Hepatocyte (in vitro differentiated cells): ENCODE results near the gene DBP. TPM values are rescaled to one million over a fixed set of nuclear protein-coding genes. Genes with fewer than 3 reads are reported as not detected.

Source experiments
- DNase-seq: peaks from one replicate; pipeline ENCODE4 v3.0.0-alpha.2; 2016; ENCODE audit warnings: low spot score
- H2AFZ ChIP-seq: fragments of 200-600 bp; sonication (generic); 2 replicates; pipeline ENCODE4 v1.6.0; 2016; ENCODE audit warnings: antibody characterized with exemption, mild to moderate bottlenecking
- H3K27ac ChIP-seq: fragments of 200-600 bp; sonication (generic); 2 replicates; pipeline ENCODE4 v1.5.1; 2016; ENCODE audit warnings: mild to moderate bottlenecking
- H3K27me3 ChIP-seq: fragments of 200-600 bp; sonication (generic); 2 replicates; pipeline ENCODE4 v1.6.1; 2016
- H3K36me3 ChIP-seq: fragments of 200-600 bp; sonication (generic); replicated peaks from 2 replicates; pipeline ENCODE4 v1.5.1; 2016; ENCODE audit warnings: low read depth; ENCODE audit not compliant: insufficient read depth
- H3K4me1 ChIP-seq: fragments of 200-600 bp; sonication (generic); 2 replicates; pipeline ENCODE4 v1.5.1; 2016; ENCODE audit warnings: mild to moderate bottlenecking, moderate library complexity; ENCODE audit not compliant: insufficient read depth
- H3K4me2 ChIP-seq: fragments of 200-600 bp; sonication (generic); 2 replicates; pipeline ENCODE4 v1.6.0; 2016
- H3K4me3 ChIP-seq: fragments of 200-600 bp; sonication (generic); 2 replicates; pipeline ENCODE4 v1.5.1; 2016; ENCODE audit warnings: mild to moderate bottlenecking
- H3K79me2 ChIP-seq: fragments of 200-600 bp; sonication (generic); 2 replicates; pipeline ENCODE4 v1.6.0; 2017; ENCODE audit warnings: mild to moderate bottlenecking
- H3K9me2 ChIP-seq: fragments of 200-600 bp; sonication (generic); replicated peaks from 2 replicates; pipeline ENCODE4 v1.6.0; 2017; ENCODE audit warnings: mild to moderate bottlenecking; ENCODE audit not compliant: insufficient read depth
- H3K9me3 ChIP-seq: fragments of 200-600 bp; sonication (generic); 2 replicates; pipeline ENCODE4 v1.5.1; 2016; ENCODE audit warnings: low read depth, mild to moderate bottlenecking
- H4K20me1 ChIP-seq: fragments of 200-600 bp; sonication (generic); 2 replicates; pipeline ENCODE4 v1.6.0; 2016; ENCODE audit warnings: mild to moderate bottlenecking; ENCODE audit not compliant: insufficient read depth, poor library complexity, severe bottlenecking
- CTCF ChIP-seq: fragments of 200-600 bp; sonication (generic); IDR thresholded peaks from 2 replicates; pipeline ENCODE4 v1.5.1; 2016; ENCODE audit warnings: antibody characterized with exemption, mild to moderate bottlenecking; ENCODE audit not compliant: poor library complexity
- EZH2 ChIP-seq: fragments of 200-600 bp; sonication (generic); IDR thresholded peaks from 2 replicates; pipeline ENCODE4 v1.6.1; 2016; ENCODE audit warnings: antibody characterized with exemption, mild to moderate bottlenecking, borderline replicate concordance
- EZH2phosphoT487 ChIP-seq: fragments of 200-600 bp; sonication (generic); IDR thresholded peaks from one replicate; pipeline ENCODE4 v1.6.1; 2018; ENCODE audit warnings: antibody characterized with exemption, mild to moderate bottlenecking, low read depth, moderate library complexity; ENCODE audit not compliant: unreplicated experiment, severe bottlenecking
- WGBS: methylation state at CpG from one replicate; pipeline ENCODE4 v1.1.6; 2016; ENCODE audit warnings: low lambda C conversion rate; ENCODE audit errors: missing lambda C conversion rate; 5-methylcytosine and 5-hydroxymethylcytosine counted together
- polyA plus RNA-seq: library from polyadenylated mRNA; unstranded; fragments of >200 nt; fragmentation: Nextera tagmentation; extraction: Ambion mirVana; gene quantifications from 2 replicates; pipeline ENCODE4 v1.2.1, GENCODE V29; 2016
- total RNA-seq: library from RNA; depleted of rRNA; stranded (reverse); fragments of >200 nt; gene quantifications from 2 replicates; pipeline ENCODE4 v1.2.3, GENCODE V29; 2014

The DBP gene
- total and polyA plus RNA-seq, 2 experiments from 2014 or later = 5.4 to 11.8 TPM

- TF ChIP-seq EZH2 = no peak
- no peak for TF ChIP-seq EZH2phosphoT487
- no peak for TF ChIP-seq CTCF
Observed at GRCh38 chr19:48595171-48595570, 42.0 kb downstream of the DBP start.

GRCh38 chr19:48591021-48591420, 46.2 kb downstream of the DBP start:
- Histone ChIP-seq H3K79me2 (no peaks in the 10 kb centered on the region), H3K9me2 (no peaks in the 10 kb centered on the region), H3K4me2 (no peak overlapping the region), H2AFZ (no peak overlapping the region), H3K4me3 (no peak overlapping the region), H4K20me1 (no peaks in the 10 kb centered on the region), H3K27me3 (no peaks in the 10 kb centered on the region), H3K27ac (no peak overlapping the region), H3K36me3 (no peaks in the 10 kb centered on the region), H3K4me1 (no peaks in the 10 kb centered on the region), H3K9me3 (no peaks in the 10 kb centered on the region)
- DNase-seq = no peak
- WGBS = 82% methylated on average over 5 of the region's 5 CpGs
- TF ChIP-seq CTCF = no peak
- no peak for TF ChIP-seq EZH2
- TF ChIP-seq EZH2phosphoT487 = no peak

More at GRCh38 chr19:48595171-48595570, 42.0 kb downstream of the DBP start:
- Histone ChIP-seq H3K4me2 (no peak overlapping the region), H3K79me2 (no peaks in the 10 kb centered on the region), H3K9me2 (no peaks in the 10 kb centered on the region), H3K9me3 (no peaks in the 10 kb centered on the region), H3K36me3 (no peaks in the 10 kb centered on the region), H2AFZ (no peak overlapping the region), H3K4me3 (no peak overlapping the region), H3K4me1 (no peaks in the 10 kb centered on the region), H3K27ac (no peak overlapping the region), H3K27me3 (no peaks in the 10 kb centered on the region), H4K20me1 (no peaks in the 10 kb centered on the region)
- no peak for DNase-seq
- WGBS = 89% methylated on average over 9 of the region's 9 CpGs

GRCh38 chr19:48588670-48589401, 48.3 kb downstream of the DBP start:
- 15% methylated on average over 14 of the region's 36 CpGs for WGBS
- H3K27ac ChIP-seq = no peak overlapping the region
- H3K36me3 ChIP-seq = no peaks in the 10 kb centered on the region
- H3K4me3 ChIP-seq = no peak overlapping the region
- DNase-seq = peak; percentile 96
- no peaks in the 10 kb centered on the region for H3K79me2 ChIP-seq
- H4K20me1 ChIP-seq = no peaks in the 10 kb centered on the region
- no peaks in the 10 kb centered on the region for H3K9me2 ChIP-seq
- H3K4me1 ChIP-seq = no peaks in the 10 kb centered on the region
- H3K27me3 ChIP-seq = no peaks in the 10 kb centered on the region
- TF ChIP-seq EZH2phosphoT487 = no peak
- peak; percentile 99 for TF ChIP-seq CTCF
- no peak for TF ChIP-seq EZH2
- peak overlapping the region; percentile 80 for H3K4me2 ChIP-seq
- H3K9me3 ChIP-seq = no peaks in the 10 kb centered on the region
- H2AFZ ChIP-seq = peak overlapping the region; percentile 67
